NCI-H446 (cell line): ENCODE results near the gene TMCC2.
A peak's percentile ranks its signal among the peaks of the same experiment; 100 is the strongest.

Experiments used
- DNase-seq, 2 experiments: peaks; one replicate each; lab custom pipeline; 2025; lab: John Stamatoyannopoulos, UW

Gene TMCC2

GRCh38 chr1:205240118-205240517 lies 12.4 kb downstream of the TMCC2 start:
- DNase-seq = no peak

GRCh38 chr1:205240569-205240968 lies 12.8 kb downstream of the TMCC2 start:
- no peak for DNase-seq

DNA sequence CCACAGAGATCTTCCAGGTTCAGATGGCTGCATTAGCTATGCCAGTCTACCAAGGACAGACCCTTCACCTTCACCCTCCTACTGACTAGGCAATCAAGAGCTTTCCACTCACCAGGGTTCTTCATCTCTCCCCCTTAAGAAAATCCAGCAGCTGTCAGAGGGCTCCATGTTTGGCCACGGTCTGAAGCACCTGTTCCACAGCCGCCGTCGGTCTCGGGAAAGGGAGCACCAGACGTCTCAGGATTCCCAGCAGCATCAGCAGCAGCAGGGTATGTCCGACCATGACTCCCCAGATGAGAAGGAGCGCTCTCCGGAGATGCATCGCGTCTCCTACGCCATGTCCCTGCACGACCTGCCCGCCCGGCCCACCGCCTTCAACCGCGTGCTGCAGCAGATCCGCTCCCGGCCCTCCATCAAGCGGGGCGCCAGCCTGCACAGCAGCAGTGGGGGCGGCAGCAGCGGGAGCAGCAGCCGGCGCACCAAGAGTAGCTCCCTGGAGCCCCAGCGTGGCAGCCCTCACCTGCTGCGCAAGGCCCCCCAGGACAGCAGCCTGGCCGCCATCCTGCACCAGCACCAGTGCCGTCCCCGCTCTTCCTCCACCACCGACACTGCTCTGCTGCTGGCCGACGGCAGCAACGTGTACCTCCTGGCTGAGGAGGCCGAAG lies 13.8 kb downstream of the TMCC2 start:
- no peak for DNase-seq

GRCh38 chr1:205243350-205244191 lies 15.8 kb downstream of the TMCC2 start:
- DNase-seq = no peak

DNA sequence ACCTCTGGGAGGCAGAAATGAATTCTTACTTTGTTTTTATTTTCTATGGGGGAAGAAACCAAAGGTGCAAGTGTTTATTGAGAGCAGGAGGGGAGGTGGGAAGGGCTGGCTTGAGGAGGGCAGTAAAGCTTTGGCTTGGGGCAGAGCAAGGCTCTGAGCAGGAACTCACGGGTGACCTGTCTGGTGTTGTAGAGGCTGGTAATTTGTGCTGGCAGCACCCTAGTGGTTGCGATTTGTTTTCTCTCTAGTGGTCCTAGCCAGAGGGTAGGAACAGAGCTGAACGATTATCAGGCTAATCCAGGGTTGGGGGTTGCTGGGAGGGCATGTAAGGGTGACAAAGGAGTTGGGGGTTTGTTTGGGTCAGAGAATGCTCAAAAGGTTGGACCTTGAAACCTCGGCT lies 16.6 kb downstream of the TMCC2 start:
- DNase-seq = no peak

- DNase-seq = no peak
These were observed 17.4 kb downstream of the TMCC2 start for GRCh38 chr1:205245096-205245495.

DNA sequence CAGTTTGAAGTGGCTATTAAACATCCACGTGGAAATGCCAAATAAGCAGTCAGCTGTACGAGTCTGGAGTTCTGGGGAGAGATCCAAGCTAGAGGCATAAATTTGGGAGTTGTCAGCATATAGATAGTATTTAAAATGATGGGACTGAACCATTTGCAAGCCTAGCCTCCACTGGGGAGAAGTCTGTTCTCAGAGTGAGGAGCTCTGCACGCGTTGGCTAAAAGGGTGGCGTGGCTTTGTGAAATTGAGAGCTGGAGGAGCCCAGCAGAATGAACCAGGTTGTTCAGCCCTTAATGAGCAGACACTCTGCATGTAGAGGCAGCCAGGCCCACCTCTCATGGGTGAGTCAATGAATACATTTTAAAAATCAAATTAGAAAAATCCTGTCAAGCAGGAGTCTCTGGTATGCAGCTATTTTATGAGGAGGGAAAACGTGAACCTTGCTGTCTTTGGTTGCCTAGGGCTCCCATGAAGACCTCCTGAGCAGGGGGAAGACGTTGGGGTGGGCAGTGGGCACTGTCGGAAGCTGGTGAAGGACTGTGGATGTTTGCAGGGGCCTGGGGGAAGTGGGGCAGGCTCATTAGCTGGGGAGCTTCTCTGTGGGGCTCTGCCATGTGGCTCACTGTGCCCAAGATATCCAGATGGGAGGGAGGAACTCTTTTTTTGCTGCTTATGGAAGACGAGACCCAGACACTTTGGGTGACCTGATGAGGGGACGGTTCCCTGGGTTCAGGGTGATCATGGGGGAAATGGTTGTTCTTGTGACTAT lies 18.8 kb downstream of the TMCC2 start:
- DNase-seq = no peak

GRCh38 chr1:205247130-205247921 lies 19.6 kb downstream of the TMCC2 start:
- DNase-seq = peak in 1 of 2 experiments; percentile 35

- peak in 1 of 2 experiments; percentile 40 for DNase-seq
These were observed 21.3 kb downstream of the TMCC2 start for GRCh38 chr1:205248793-205249601.

DNA sequence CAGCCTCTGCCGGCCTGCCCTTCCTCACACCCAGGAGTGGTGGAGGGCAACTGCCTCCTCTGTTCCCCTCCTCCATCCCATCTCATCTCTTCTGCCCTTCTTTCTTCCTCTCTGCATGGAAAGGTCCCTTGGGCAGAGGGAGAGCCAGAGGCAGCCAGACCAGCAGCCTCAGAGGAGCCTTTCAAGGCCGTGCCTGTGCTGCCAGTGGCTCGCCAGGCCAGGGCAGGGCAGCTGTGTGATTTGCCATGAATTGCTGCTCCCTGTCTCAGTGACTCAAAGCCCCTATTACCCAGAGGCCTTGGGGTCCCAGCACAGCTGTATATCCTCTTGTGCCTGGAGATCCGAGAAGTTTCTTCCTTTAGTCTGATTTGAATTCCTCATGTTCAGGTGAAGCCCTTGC lies 21.9 kb downstream of the TMCC2 start:
- no peak for DNase-seq

GRCh38 chr1:205250699-205251098 lies 23.0 kb downstream of the TMCC2 start:
- DNase-seq = no peak

DNA sequence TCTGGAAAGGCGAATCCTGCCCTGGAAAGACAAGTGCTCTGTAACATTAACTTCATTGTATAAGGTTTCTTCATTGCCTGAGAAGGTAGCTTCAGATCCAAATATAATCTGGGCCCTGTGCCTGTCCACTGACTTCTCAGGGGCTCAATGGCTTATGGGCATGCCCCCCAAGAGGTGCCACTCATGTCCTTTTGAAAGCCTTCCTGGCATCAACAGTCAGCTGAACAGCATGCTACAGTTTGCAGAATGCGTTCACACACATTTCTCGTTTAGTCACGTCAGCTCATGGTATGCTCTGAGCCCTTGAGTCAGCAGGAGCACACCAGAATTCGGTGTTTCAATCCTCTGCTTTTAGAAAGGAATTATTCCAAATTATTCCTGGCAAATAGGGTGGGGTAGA lies 23.8 kb downstream of the TMCC2 start:
- DNase-seq = no peak

GRCh38 chr1:205255941-205256780 lies 28.4 kb downstream of the TMCC2 start:
- peak; percentile 92 to 95 for DNase-seq

- DNase-seq = no peak
These were observed 29.3 kb downstream of the TMCC2 start for GRCh38 chr1:205256951-205257625.

DNA sequence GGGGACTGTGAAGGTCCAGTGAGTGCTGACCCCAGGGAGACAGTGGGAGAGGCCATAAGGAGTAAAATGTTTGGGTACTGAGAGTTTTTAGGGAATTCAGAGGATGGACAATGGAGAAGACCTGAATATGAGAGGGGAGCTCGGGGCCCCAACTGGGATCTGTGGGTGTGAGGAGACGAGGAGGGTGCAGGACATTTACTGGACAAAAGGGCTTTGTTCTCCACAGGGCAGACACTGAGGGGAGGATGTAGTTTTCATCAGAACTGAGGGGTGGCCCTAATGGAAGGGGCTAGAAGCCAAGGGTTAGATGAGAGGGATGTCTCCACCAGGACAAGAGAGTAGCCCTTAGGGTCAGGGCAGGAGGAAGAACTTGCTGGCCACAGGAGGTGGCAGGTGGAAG lies 30.0 kb downstream of the TMCC2 start:
- no peak for DNase-seq

- DNase-seq = no peak
These were observed 30.5 kb downstream of the TMCC2 start for GRCh38 chr1:205258261-205258691.

- DNase-seq = no peak
These were observed 31.0 kb downstream of the TMCC2 start for GRCh38 chr1:205258719-205259118.

DNA sequence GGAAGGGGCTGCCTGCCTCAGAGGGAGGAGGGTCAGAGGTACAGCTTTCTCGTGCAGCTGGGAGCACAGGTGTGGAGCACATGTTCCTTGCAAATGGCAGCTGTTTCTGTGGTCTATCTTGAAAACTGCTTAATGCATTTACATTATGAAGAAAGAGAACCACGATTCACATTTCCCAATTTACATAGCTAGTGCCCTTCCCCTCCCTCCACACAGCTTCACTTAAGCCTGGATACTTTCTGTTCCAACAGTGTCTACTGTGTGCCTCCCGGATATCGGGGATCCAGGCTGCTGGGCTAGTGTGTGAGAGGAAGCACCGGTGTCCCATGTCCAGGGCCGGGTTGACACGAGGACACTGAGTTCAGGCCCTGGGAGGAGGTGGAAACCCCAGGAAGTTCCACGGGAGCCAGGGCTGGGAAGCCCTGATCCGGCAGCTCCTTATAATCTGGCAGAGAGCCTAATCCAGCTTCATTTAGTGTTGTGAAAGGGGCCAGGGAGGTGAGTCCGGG lies 31.6 kb downstream of the TMCC2 start:
- DNase-seq = no peak

GRCh38 chr1:205259998-205260397 lies 32.3 kb downstream of the TMCC2 start:
- no peak for DNase-seq
